H9 (cell line): ENCODE measurements around the gene TP53BP2. TPM values are rescaled to one million over a fixed set of nuclear protein-coding genes. Genes with fewer than 3 reads are reported as not detected.

Experiments used
- DNase-seq: peaks from one replicate; pipeline ENCODE4 v3.0.0-alpha.2; 2017
- H2AFZ ChIP-seq: one replicate; pipeline ENCODE4 v1.6.1; 2013; ENCODE audit warnings: mild to moderate bottlenecking, low read length, control low read depth, moderate library complexity
- H2AK5ac ChIP-seq: 2 replicates; pipeline ENCODE4 v1.6.1; 2013; ENCODE audit warnings: low read length, control low read depth, mixed read lengths; ENCODE audit not compliant: insufficient read length
- H2BK120ac ChIP-seq: one replicate; pipeline ENCODE4 v1.6.1; 2013; ENCODE audit warnings: low read depth, mild to moderate bottlenecking, low read length, control low read depth, inconsistent platforms; ENCODE audit not compliant: poor library complexity, severe bottlenecking
- H2BK12ac ChIP-seq: 2 replicates; pipeline ENCODE4 v1.6.1; 2013; ENCODE audit warnings: low read length, control low read depth, mixed read lengths, low read depth; ENCODE audit not compliant: insufficient read length
- H2BK15ac ChIP-seq: 2 replicates; pipeline ENCODE4 v1.6.1; 2013; ENCODE audit warnings: low read depth, low read length, control low read depth
- H2BK20ac ChIP-seq: one replicate; pipeline ENCODE4 v1.6.1; 2013; ENCODE audit warnings: low read depth, mild to moderate bottlenecking, low read length, control low read depth, inconsistent platforms; ENCODE audit not compliant: poor library complexity, severe bottlenecking
- H2BK5ac ChIP-seq: 2 replicates; pipeline ENCODE4 v1.6.1; 2013; ENCODE audit warnings: low read length, control low read depth, mixed read lengths; ENCODE audit not compliant: insufficient read length
- H3K14ac ChIP-seq: 2 replicates; pipeline ENCODE4 v1.6.1; 2013; ENCODE audit warnings: low read length, control low read depth; ENCODE audit not compliant: insufficient read depth
- H3K18ac ChIP-seq: 2 replicates; pipeline ENCODE4 v1.6.1; 2013; ENCODE audit warnings: low read depth, mild to moderate bottlenecking, mixed read lengths, low read length, control low read depth; ENCODE audit not compliant: insufficient read length
- H3K23ac ChIP-seq: 2 replicates; pipeline ENCODE4 v1.6.1; 2013; ENCODE audit warnings: low read length, control low read depth, mixed read lengths, low read depth; ENCODE audit not compliant: insufficient read length
- H3K23me2 ChIP-seq: 2 replicates; pipeline ENCODE4 v1.6.1; 2013; ENCODE audit warnings: low read depth, mild to moderate bottlenecking, mixed read lengths, low read length, control low read depth; ENCODE audit not compliant: insufficient read length, poor library complexity, severe bottlenecking
- H3K27ac ChIP-seq: 2 replicates; pipeline ENCODE4 v1.5.1; 2013; ENCODE audit warnings: low read length, control low read depth, mixed read lengths, low read depth; ENCODE audit not compliant: insufficient read length
- H3K27me3 ChIP-seq: 2 replicates; pipeline ENCODE4 v1.6.1; 2013; ENCODE audit warnings: low read length, control low read depth, inconsistent platforms; ENCODE audit not compliant: insufficient read depth
- H3K4ac ChIP-seq: 2 replicates; pipeline ENCODE4 v1.6.1; 2013; ENCODE audit warnings: low read depth, mild to moderate bottlenecking, control low read depth, inconsistent platforms, low read length, moderate library complexity
- H3K4me1 ChIP-seq: 2 replicates; pipeline ENCODE4 v1.6.1; 2013; ENCODE audit warnings: low read length, control low read depth, inconsistent platforms; ENCODE audit not compliant: insufficient read depth
- H3K4me2 ChIP-seq: 2 replicates; pipeline ENCODE4 v1.6.1; 2013; ENCODE audit warnings: low read length, control low read depth, mixed read lengths; ENCODE audit not compliant: insufficient read length, insufficient read depth
- H3K56ac ChIP-seq: 2 replicates; pipeline ENCODE4 v1.6.1; 2013; ENCODE audit warnings: low read depth, mild to moderate bottlenecking, mixed read lengths, low read length, control low read depth; ENCODE audit not compliant: insufficient read length
- H3K79me1 ChIP-seq: 2 replicates; pipeline ENCODE4 v1.6.1; 2013; ENCODE audit warnings: low read depth, mild to moderate bottlenecking, moderate library complexity, low read length, control low read depth, inconsistent platforms; ENCODE audit not compliant: insufficient read depth, poor library complexity, severe bottlenecking
- H3K79me2 ChIP-seq: 2 replicates; pipeline ENCODE4 v1.6.1; 2013; ENCODE audit warnings: low read length, control low read depth, inconsistent platforms; ENCODE audit not compliant: insufficient read depth
- H3K9ac ChIP-seq: 2 replicates; pipeline ENCODE4 v1.6.1; 2013; ENCODE audit warnings: low read length, control low read depth, mixed read lengths; ENCODE audit not compliant: insufficient read length; ENCODE audit errors: extremely low read depth
- H3K9me3 ChIP-seq: one replicate; pipeline ENCODE4 v1.6.1; 2013; ENCODE audit warnings: low read depth, low read length, inconsistent platforms; ENCODE audit not compliant: control insufficient read depth
- H3T11ph ChIP-seq: one replicate; pipeline ENCODE4 v1.6.1; 2013; ENCODE audit warnings: mild to moderate bottlenecking, low read length, control low read depth, inconsistent platforms
- H4K20me1 ChIP-seq: one replicate; pipeline ENCODE4 v1.6.1; 2013; ENCODE audit not compliant: control insufficient read depth, insufficient read length, insufficient read depth
- H4K5ac ChIP-seq: 2 replicates; pipeline ENCODE4 v1.6.1; 2013; ENCODE audit warnings: low read depth, mild to moderate bottlenecking, mixed read lengths, low read length, control low read depth; ENCODE audit not compliant: insufficient read length
- H4K8ac ChIP-seq: replicated peaks from 2 replicates; pipeline ENCODE4 v1.6.1; 2013; ENCODE audit warnings: low read length, control low read depth, mixed read lengths, low read depth; ENCODE audit not compliant: insufficient read length
- H4K91ac ChIP-seq: 2 replicates; pipeline ENCODE4 v1.6.1; 2013; ENCODE audit warnings: low read depth, mild to moderate bottlenecking, moderate library complexity, mixed read lengths, low read length, control low read depth; ENCODE audit not compliant: insufficient read length
- H3K27ac Mint-ChIP-seq, 3 experiments: 2 replicates in 2 of 3; 3 replicates in 1 of 3; pipeline ENCODE4 v1.8.0; 2020 to 2021; ENCODE audit warnings: mixed read lengths in 3 of 3, mild to moderate bottlenecking in 1 of 3, moderate library complexity in 1 of 3
- H3K27me3 Mint-ChIP-seq: 2 replicates; pipeline ENCODE4 v1.8.0; 2021; ENCODE audit warnings: low read depth, mild to moderate bottlenecking, moderate library complexity, mixed read lengths
- H3K36me3 Mint-ChIP-seq, 3 experiments: 2 replicates in 2 of 3; 3 replicates in 1 of 3; pipeline ENCODE4 v1.8.0; 2020 to 2021; ENCODE audit warnings: low read depth in 3 of 3, mixed read lengths in 3 of 3; ENCODE audit not compliant: insufficient read depth in 1 of 3
- H3K4me1 Mint-ChIP-seq, 2 experiments: 2 replicates each; pipeline ENCODE4 v1.8.0; 2020; ENCODE audit warnings: mixed read lengths in 2 of 2
- H3K4me3 Mint-ChIP-seq, 2 experiments: 2 replicates in 1 of 2; 3 replicates in 1 of 2; pipeline ENCODE4 v1.8.0; 2020 to 2021; ENCODE audit warnings: mild to moderate bottlenecking in 2 of 2, mixed read lengths in 2 of 2, moderate library complexity in 1 of 2
- H3K9me3 Mint-ChIP-seq, 2 experiments: 2 replicates in 1 of 2; 3 replicates in 1 of 2; pipeline ENCODE4 v1.8.0; 2020; ENCODE audit warnings: mild to moderate bottlenecking in 2 of 2, mixed read lengths in 2 of 2, moderate library complexity in 1 of 2
- CTCF ChIP-seq: fragments of 200-600 bp; sonication (generic); conservative IDR thresholded peaks from 3 replicates; pipeline ENCODE4 v1.8.0; 2021; ENCODE audit warnings: antibody characterized with exemption, mild to moderate bottlenecking
- WGBS: extraction: QIAGEN DNeasy Blood & Tissue Kit; methylation state at CpG from one replicate; pipeline ENCODE4 v1.1.7; 2013; ENCODE audit warnings: missing lambda C conversion rate, low lambda C conversion rate, mixed read lengths; ENCODE audit not compliant: insufficient read length; ENCODE audit errors: extremely low coverage; 5-methylcytosine and 5-hydroxymethylcytosine counted together
- total RNA-seq: library from RNA; stranded (reverse); gene quantifications from 2 replicates; pipeline ENCODE4 v1.2.1, GENCODE V29; 2021

TP53BP2 gene
- total RNA-seq, 1 experiment from 2014 or later = 49.7 TPM

DNA sequence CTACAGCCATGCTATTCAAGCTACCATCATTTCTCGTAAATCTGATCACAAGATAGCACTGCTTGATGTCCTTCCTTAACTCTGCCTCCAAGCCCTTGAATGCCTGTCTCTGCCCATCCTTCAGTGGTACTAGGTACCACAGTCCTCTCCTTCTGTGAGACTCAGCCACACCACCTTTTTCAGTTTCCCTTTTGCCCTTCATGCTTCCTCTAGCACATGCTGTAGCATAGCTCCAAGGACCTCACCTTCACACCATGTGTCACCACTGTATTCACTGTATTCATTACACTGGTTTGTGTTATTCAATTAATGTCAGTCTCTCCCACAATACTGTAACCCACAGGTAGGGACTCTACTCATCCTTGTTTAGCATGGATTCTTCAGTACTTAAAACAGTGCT is 8.0 kb upstream of the TP53BP2 start:
- H3T11ph ChIP-seq = no peak overlapping the region
- WGBS = no CpG with 5 or more reads among the region's 1 CpG
- no peak overlapping the region for H3K56ac ChIP-seq
- peaks cover 3% of the 10 kb centered on the region; the same call in 1 of the 2 replicates for H3K27me3 Mint-ChIP-seq
- H4K91ac ChIP-seq = no peak overlapping the region
- H3K23me2 ChIP-seq = no peaks in the 10 kb centered on the region
- no peak for DNase-seq
- H3K4me1 Mint-ChIP-seq = no peaks in the 10 kb centered on the region
- no peak overlapping the region for H4K5ac ChIP-seq
- no peaks in the 10 kb centered on the region for H3K36me3 Mint-ChIP-seq
- no peak overlapping the region for H3K27ac ChIP-seq
- no peak overlapping the region for H3K9ac ChIP-seq
- H3K4me2 ChIP-seq = no peak overlapping the region
- H3K79me2 ChIP-seq = no peaks in the 10 kb centered on the region
- no peak overlapping the region for H3K4ac ChIP-seq
- H3K27ac Mint-ChIP-seq = no peak overlapping the region
- no peak overlapping the region for H2BK15ac ChIP-seq
- no peaks in the 10 kb centered on the region for H4K20me1 ChIP-seq
- no peak for TF ChIP-seq CTCF
- H2BK5ac ChIP-seq = no peak overlapping the region
- H3K14ac ChIP-seq = no peak overlapping the region
- no peaks in the 10 kb centered on the region for H3K79me1 ChIP-seq
- H3K23ac ChIP-seq = no peak overlapping the region
- no peak overlapping the region for H2AFZ ChIP-seq
- no peaks in the 10 kb centered on the region for H3K9me3 Mint-ChIP-seq
- no peak overlapping the region for H2AK5ac ChIP-seq
- no peak overlapping the region for H3K18ac ChIP-seq
- H3K4me3 Mint-ChIP-seq = no peak overlapping the region
- no peak overlapping the region for H2BK20ac ChIP-seq
- no peak overlapping the region for H2BK12ac ChIP-seq
- no peaks in the 10 kb centered on the region for H3K9me3 ChIP-seq
- H2BK120ac ChIP-seq = no peak overlapping the region
- H4K8ac ChIP-seq = no peak overlapping the region
- H3K4me1 ChIP-seq = no peaks in the 10 kb centered on the region
- no peaks in the 10 kb centered on the region for H3K27me3 ChIP-seq
